Measurements from ENCODE around the gene B4GALNT3.

B4GALNT3 gene

GRCh38 chr12:496736-497135, 37.0 kb downstream of the B4GALNT3 start:
- Histone ChIP-seq H3K27ac (ENCODE audit: low read length) (no peak overlapping the region), H3K4me3 (ENCODE audit: low read depth in 1 of 2, low read length in 2 of 2) (no peak overlapping the region), H3K36me3 (ENCODE audit: control insufficient read depth in 1 of 2, insufficient read depth in 2 of 2, low read length in 2 of 2) (no peaks in the 10 kb centered on the region), H3K27me3 (ENCODE audit: low read depth, low read length) (no peaks in the 10 kb centered on the region), H3K9me3 (ENCODE audit: control insufficient read depth in 1 of 2, low read length in 2 of 2) (peaks cover 0 to 3% of the 10 kb centered on the region in 2 donors), H3K4me1 (ENCODE audit: control insufficient read depth in 1 of 2, insufficient read depth in 2 of 2, low read length in 2 of 2) (no peaks in the 10 kb centered on the region)

GRCh38 chr12:497501-498160, 37.9 kb downstream of the B4GALNT3 start:
- Histone ChIP-seq H3K36me3 (ENCODE audit: control insufficient read depth in 1 of 2, insufficient read depth in 2 of 2, low read length in 2 of 2) (no peaks in the 10 kb centered on the region), H3K27ac (ENCODE audit: low read length) (no peak overlapping the region), H3K4me3 (ENCODE audit: low read depth in 1 of 2, low read length in 2 of 2) (no peak overlapping the region), H3K27me3 (ENCODE audit: low read depth, low read length) (no peaks in the 10 kb centered on the region), H3K9me3 (ENCODE audit: control insufficient read depth in 1 of 2, low read length in 2 of 2) (no peaks in the 10 kb centered on the region), H3K4me1 (ENCODE audit: control insufficient read depth in 1 of 2, insufficient read depth in 2 of 2, low read length in 2 of 2) (no peaks in the 10 kb centered on the region)

GRCh38 chr12:499837-500458, 40.2 kb downstream of the B4GALNT3 start:
- H3K9me3 ChIP-seq (ENCODE audit: control insufficient read depth in 1 of 2, low read length in 2 of 2): no peaks in the 10 kb centered on the region
- H3K27ac ChIP-seq (ENCODE audit: low read length): no peak overlapping the region
- no peaks in the 10 kb centered on the region for H3K27me3 ChIP-seq (ENCODE audit: low read depth, low read length)
- H3K4me1 ChIP-seq (ENCODE audit: control insufficient read depth in 1 of 2, insufficient read depth in 2 of 2, low read length in 2 of 2): no peaks in the 10 kb centered on the region
- H3K4me3 ChIP-seq (ENCODE audit: low read depth in 1 of 2, low read length in 2 of 2): no peak overlapping the region
- H3K36me3 ChIP-seq (ENCODE audit: control insufficient read depth in 1 of 2, insufficient read depth in 2 of 2, low read length in 2 of 2): no peaks in the 10 kb centered on the region

- no peak overlapping the region for H3K4me3 ChIP-seq (ENCODE audit: low read depth in 1 of 2, low read length in 2 of 2)
- no peaks in the 10 kb centered on the region for H3K4me1 ChIP-seq (ENCODE audit: control insufficient read depth in 1 of 2, insufficient read depth in 2 of 2, low read length in 2 of 2)
- H3K36me3 ChIP-seq (ENCODE audit: control insufficient read depth in 1 of 2, insufficient read depth in 2 of 2, low read length in 2 of 2): no peaks in the 10 kb centered on the region
- no peak overlapping the region for H3K27ac ChIP-seq (ENCODE audit: low read length)
- H3K27me3 ChIP-seq (ENCODE audit: low read depth, low read length): no peaks in the 10 kb centered on the region
- no peaks in the 10 kb centered on the region for H3K9me3 ChIP-seq (ENCODE audit: control insufficient read depth in 1 of 2, low read length in 2 of 2)
Observed at GRCh38 chr12:501722-502447, 42.1 kb downstream of the B4GALNT3 start.

GRCh38 chr12:503111-503761, 43.5 kb downstream of the B4GALNT3 start:
- Histone ChIP-seq H3K27me3 (ENCODE audit: low read depth, low read length) (no peaks in the 10 kb centered on the region), H3K9me3 (ENCODE audit: control insufficient read depth in 1 of 2, low read length in 2 of 2) (no peaks in the 10 kb centered on the region), H3K27ac (ENCODE audit: low read length) (peak overlapping the region; percentile 74)

GRCh38 chr12:505221-505620, 45.5 kb downstream of the B4GALNT3 start:
- no peak overlapping the region for H3K27ac ChIP-seq (ENCODE audit: low read length)
- H3K4me3 ChIP-seq (ENCODE audit: low read depth in 1 of 2, low read length in 2 of 2): no peak overlapping the region
- no peaks in the 10 kb centered on the region for H3K36me3 ChIP-seq (ENCODE audit: control insufficient read depth in 1 of 2, insufficient read depth in 2 of 2, low read length in 2 of 2)
- H3K4me1 ChIP-seq (ENCODE audit: control insufficient read depth in 1 of 2, insufficient read depth in 2 of 2, low read length in 2 of 2): no peaks in the 10 kb centered on the region
- no peaks in the 10 kb centered on the region for H3K27me3 ChIP-seq (ENCODE audit: low read depth, low read length)
- H3K9me3 ChIP-seq (ENCODE audit: control insufficient read depth in 1 of 2, low read length in 2 of 2): no peaks in the 10 kb centered on the region

More at GRCh38 chr12:503111-503761, 43.5 kb downstream of the B4GALNT3 start:
- H3K4me3 ChIP-seq (ENCODE audit: low read depth in 1 of 2, low read length in 2 of 2): no peak overlapping the region
- H3K4me1 ChIP-seq (ENCODE audit: control insufficient read depth in 1 of 2, insufficient read depth in 2 of 2, low read length in 2 of 2): no peaks in the 10 kb centered on the region
- no peaks in the 10 kb centered on the region for H3K36me3 ChIP-seq (ENCODE audit: control insufficient read depth in 1 of 2, insufficient read depth in 2 of 2, low read length in 2 of 2)

GRCh38 chr12:507391-507796, 47.7 kb downstream of the B4GALNT3 start:
- Histone ChIP-seq H3K9me3 (ENCODE audit: control insufficient read depth in 1 of 2, low read length in 2 of 2) (no peaks in the 10 kb centered on the region), H3K27ac (ENCODE audit: low read length) (no peak overlapping the region), H3K36me3 (ENCODE audit: control insufficient read depth in 1 of 2, insufficient read depth in 2 of 2, low read length in 2 of 2) (no peaks in the 10 kb centered on the region), H3K4me1 (ENCODE audit: control insufficient read depth in 1 of 2, insufficient read depth in 2 of 2, low read length in 2 of 2) (peaks cover 0 to 3% of the 10 kb centered on the region in 2 donors), H3K27me3 (ENCODE audit: low read depth, low read length) (no peaks in the 10 kb centered on the region), H3K4me3 (ENCODE audit: low read depth in 1 of 2, low read length in 2 of 2) (no peak overlapping the region)

- Histone ChIP-seq H3K4me3 (ENCODE audit: low read depth in 1 of 2, low read length in 2 of 2) (no peak overlapping the region), H3K9me3 (ENCODE audit: control insufficient read depth in 1 of 2, low read length in 2 of 2) (no peaks in the 10 kb centered on the region), H3K27ac (ENCODE audit: low read length) (no peak overlapping the region), H3K36me3 (ENCODE audit: control insufficient read depth in 1 of 2, insufficient read depth in 2 of 2, low read length in 2 of 2) (no peaks in the 10 kb centered on the region), H3K4me1 (ENCODE audit: control insufficient read depth in 1 of 2, insufficient read depth in 2 of 2, low read length in 2 of 2) (peaks cover 0 to 3% of the 10 kb centered on the region in 2 donors), H3K27me3 (ENCODE audit: low read depth, low read length) (no peaks in the 10 kb centered on the region)
Observed at GRCh38 chr12:508145-508544, 48.4 kb downstream of the B4GALNT3 start.

GRCh38 chr12:508795-509194, 49.1 kb downstream of the B4GALNT3 start:
- no peaks in the 10 kb centered on the region for H3K27me3 ChIP-seq (ENCODE audit: low read depth, low read length)
- peaks cover 0 to 3% of the 10 kb centered on the region in 2 donors for H3K4me1 ChIP-seq (ENCODE audit: control insufficient read depth in 1 of 2, insufficient read depth in 2 of 2, low read length in 2 of 2)
- no peak overlapping the region for H3K4me3 ChIP-seq (ENCODE audit: low read depth in 1 of 2, low read length in 2 of 2)
- H3K36me3 ChIP-seq (ENCODE audit: control insufficient read depth in 1 of 2, insufficient read depth in 2 of 2, low read length in 2 of 2): no peaks in the 10 kb centered on the region
- H3K9me3 ChIP-seq (ENCODE audit: control insufficient read depth in 1 of 2, low read length in 2 of 2): no peaks in the 10 kb centered on the region
- no peak overlapping the region for H3K27ac ChIP-seq (ENCODE audit: low read length)

- no peaks in the 10 kb centered on the region for H3K9me3 ChIP-seq (ENCODE audit: control insufficient read depth in 1 of 2, low read length in 2 of 2)
- no peaks in the 10 kb centered on the region for H3K36me3 ChIP-seq (ENCODE audit: control insufficient read depth in 1 of 2, insufficient read depth in 2 of 2, low read length in 2 of 2)
- H3K27me3 ChIP-seq (ENCODE audit: low read depth, low read length): no peaks in the 10 kb centered on the region
- H3K4me3 ChIP-seq (ENCODE audit: low read depth in 1 of 2, low read length in 2 of 2): no peak overlapping the region
- H3K4me1 ChIP-seq (ENCODE audit: control insufficient read depth in 1 of 2, insufficient read depth in 2 of 2, low read length in 2 of 2): peaks cover 0 to 3% of the 10 kb centered on the region in 2 donors
- H3K27ac ChIP-seq (ENCODE audit: low read length): no peak overlapping the region
Observed at GRCh38 chr12:509500-509899, 49.8 kb downstream of the B4GALNT3 start.
